ENCODE data around the gene PRF1.

PRF1 gene

GRCh38 chr10:70561070-70561469, 41.5 kb downstream of the PRF1 start:
- TF ChIP-seq TAF1 (IDR thresholded peaks at IDR 0.05; ENCODE audit: borderline replicate concordance, insufficient read depth, low read length) (no peak), FOXP2 (optimal IDR thresholded peaks at IDR 0.05; ENCODE audit: borderline replicate concordance, extremely low read depth, extremely low read length, insufficient read depth) (no peak), SIN3A (IDR thresholded peaks at IDR 0.05; ENCODE audit: borderline replicate concordance, insufficient read depth, low read length) (no peak), POLR2AphosphoS5 (IDR thresholded peaks at IDR 0.05; ENCODE audit: low read depth, low read length) (no peak)
- TF ChIP-seq, protein P1, sequence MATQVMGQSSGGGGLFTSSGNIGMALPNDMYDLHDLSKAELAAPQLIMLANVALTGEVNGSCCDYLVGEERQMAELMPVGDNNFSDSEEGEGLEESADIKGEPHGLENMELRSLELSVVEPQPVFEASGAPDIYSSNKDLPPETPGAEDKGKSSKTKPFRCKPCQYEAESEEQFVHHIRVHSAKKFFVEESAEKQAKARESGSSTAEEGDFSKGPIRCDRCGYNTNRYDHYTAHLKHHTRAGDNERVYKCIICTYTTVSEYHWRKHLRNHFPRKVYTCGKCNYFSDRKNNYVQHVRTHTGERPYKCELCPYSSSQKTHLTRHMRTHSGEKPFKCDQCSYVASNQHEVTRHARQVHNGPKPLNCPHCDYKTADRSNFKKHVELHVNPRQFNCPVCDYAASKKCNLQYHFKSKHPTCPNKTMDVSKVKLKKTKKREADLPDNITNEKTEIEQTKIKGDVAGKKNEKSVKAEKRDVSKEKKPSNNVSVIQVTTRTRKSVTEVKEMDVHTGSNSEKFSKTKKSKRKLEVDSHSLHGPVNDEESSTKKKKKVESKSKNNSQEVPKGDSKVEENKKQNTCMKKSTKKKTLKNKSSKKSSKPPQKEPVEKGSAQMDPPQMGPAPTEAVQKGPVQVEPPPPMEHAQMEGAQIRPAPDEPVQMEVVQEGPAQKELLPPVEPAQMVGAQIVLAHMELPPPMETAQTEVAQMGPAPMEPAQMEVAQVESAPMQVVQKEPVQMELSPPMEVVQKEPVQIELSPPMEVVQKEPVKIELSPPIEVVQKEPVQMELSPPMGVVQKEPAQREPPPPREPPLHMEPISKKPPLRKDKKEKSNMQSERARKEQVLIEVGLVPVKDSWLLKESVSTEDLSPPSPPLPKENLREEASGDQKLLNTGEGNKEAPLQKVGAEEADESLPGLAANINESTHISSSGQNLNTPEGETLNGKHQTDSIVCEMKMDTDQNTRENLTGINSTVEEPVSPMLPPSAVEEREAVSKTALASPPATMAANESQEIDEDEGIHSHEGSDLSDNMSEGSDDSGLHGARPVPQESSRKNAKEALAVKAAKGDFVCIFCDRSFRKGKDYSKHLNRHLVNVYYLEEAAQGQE (IDR thresholded peaks at IDR 0.05; ENCODE audit: insufficient read depth in 1 of 2, low read depth in 2 of 2, low read length in 2 of 2): no peak

GRCh38 chr10:70560511-70560941, 42.0 kb downstream of the PRF1 start:
- TF ChIP-seq TAF1 (IDR thresholded peaks at IDR 0.05; ENCODE audit: borderline replicate concordance, insufficient read depth, low read length): no peak
- TF ChIP-seq, protein P1 (IDR thresholded peaks at IDR 0.05; ENCODE audit: insufficient read depth in 1 of 2, low read depth in 2 of 2, low read length in 2 of 2): no peak
- TF ChIP-seq SIN3A (IDR thresholded peaks at IDR 0.05; ENCODE audit: borderline replicate concordance, insufficient read depth, low read length): no peak
- no peak for TF ChIP-seq POLR2AphosphoS5 (IDR thresholded peaks at IDR 0.05; ENCODE audit: low read depth, low read length)
- no peak for TF ChIP-seq FOXP2 (optimal IDR thresholded peaks at IDR 0.05; ENCODE audit: borderline replicate concordance, extremely low read depth, extremely low read length, insufficient read depth)

DNA sequence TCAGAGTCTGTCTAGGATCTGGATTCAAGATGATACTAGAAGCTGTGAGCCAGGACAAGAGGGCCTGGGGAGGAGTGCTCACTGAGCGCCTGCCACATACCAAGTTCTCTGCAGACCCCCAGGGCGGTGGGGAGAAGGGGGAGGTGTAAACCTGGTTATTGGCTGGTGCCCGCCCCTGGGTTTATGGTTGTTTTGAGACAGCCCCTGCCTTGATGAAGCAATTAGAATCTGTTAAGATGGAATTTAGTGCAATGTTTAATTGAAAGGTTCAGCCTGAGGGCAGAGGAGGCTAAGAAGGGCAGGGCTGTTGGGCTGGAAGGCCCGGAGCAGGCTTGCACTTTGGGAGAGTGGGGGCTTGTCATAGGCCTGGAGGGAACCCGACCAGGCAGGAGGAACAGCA, 42.7 kb downstream of the PRF1 start:
- TF ChIP-seq FOXP2 (optimal IDR thresholded peaks at IDR 0.05; ENCODE audit: borderline replicate concordance, extremely low read depth, extremely low read length, insufficient read depth): no peak
- TF ChIP-seq POLR2AphosphoS5 (IDR thresholded peaks at IDR 0.05; ENCODE audit: low read depth, low read length): no peak
- TF ChIP-seq, protein P1 (IDR thresholded peaks at IDR 0.05; ENCODE audit: insufficient read depth in 1 of 2, low read depth in 2 of 2, low read length in 2 of 2): no peak
- TF ChIP-seq SIN3A (IDR thresholded peaks at IDR 0.05; ENCODE audit: borderline replicate concordance, insufficient read depth, low read length): no peak
- TF ChIP-seq TAF1 (IDR thresholded peaks at IDR 0.05; ENCODE audit: borderline replicate concordance, insufficient read depth, low read length): no peak

- TF ChIP-seq POLR2AphosphoS5 (IDR thresholded peaks at IDR 0.05; ENCODE audit: low read depth, low read length): no peak
- TF ChIP-seq SIN3A (IDR thresholded peaks at IDR 0.05; ENCODE audit: borderline replicate concordance, insufficient read depth, low read length): no peak
- TF ChIP-seq TAF1 (IDR thresholded peaks at IDR 0.05; ENCODE audit: borderline replicate concordance, insufficient read depth, low read length): no peak
- TF ChIP-seq, protein P1 (IDR thresholded peaks at IDR 0.05; ENCODE audit: insufficient read depth in 1 of 2, low read depth in 2 of 2, low read length in 2 of 2): no peak
These were observed 43.4 kb downstream of the PRF1 start for GRCh38 chr10:70558871-70559810.

Data from PFSK-1 (cell line).